Gastroesophageal sphincter (tissue), 4 donors: ENCODE data around the gene PRTFDC1. TPM values are rescaled to one million over a fixed set of nuclear protein-coding genes. Genes with fewer than 3 reads are reported as not detected.

Experiments used
- ATAC-seq: fragments of 150-250 bp; one replicate; pipeline ENCODE4 v1.9.1; 2016; ENCODE audit warnings: mild to moderate bottlenecking, moderate library complexity
- H3K27ac ChIP-seq, 4 donors: fragments of 200-600 bp; sonication (generic) in 3 of 4; 1 replicate in 3 of 4; 2 replicates in 1 of 4; pipeline ENCODE4 v1.5.1; 2016 to 2019
- H3K27me3 ChIP-seq: fragments of 200-600 bp; sonication (generic); one replicate; pipeline ENCODE4 v1.5.1; 2019
- H3K36me3 ChIP-seq, 2 donors: fragments of 200-600 bp; sonication (generic); one replicate each; pipeline ENCODE4 v1.5.1; 2019; ENCODE audit warnings: control low read depth in 1 of 2
- H3K4me1 ChIP-seq, 3 donors: fragments of 200-600 bp; sonication (generic); 1 replicate in 2 of 3; 2 replicates in 1 of 3; pipeline ENCODE4 v1.5.1; 2016 to 2019; ENCODE audit warnings: control low read depth in 2 of 3
- H3K4me3 ChIP-seq, 2 donors: fragments of 200-600 bp; sonication (generic); one replicate each; pipeline ENCODE4 v1.5.1; 2019; ENCODE audit warnings: mild to moderate bottlenecking in 1 of 2, moderate library complexity in 1 of 2
- H3K9me3 ChIP-seq, 3 donors: fragments of 200-600 bp; sonication (generic); one replicate each; pipeline ENCODE4 v1.5.1; 2017 to 2019; ENCODE audit warnings: control low read depth in 2 of 3
- CTCF ChIP-seq, 4 experiments: fragments of 200-600 bp in 2 of 4; fragments of 450-650 bp in 2 of 4; sonication (generic) in 1 of 4; IDR thresholded peaks; one replicate each; pipeline ENCODE4 v1.5.1; 2017 to 2019; ENCODE audit warnings: antibody characterized with exemption in 4 of 4, mild to moderate bottlenecking in 2 of 4, moderate library complexity in 2 of 4
- EP300 ChIP-seq: sonication (generic); formaldehyde crosslinking; IDR thresholded peaks from one replicate; pipeline ENCODE4 v1.6.1; 2017; ENCODE audit warnings: antibody characterized with exemption, mild to moderate bottlenecking
- POLR2A ChIP-seq, 2 donors: fragments of 450-650 bp; IDR thresholded peaks; one replicate each; pipeline ENCODE4 v1.6.1; 2017; ENCODE audit warnings: antibody characterized with exemption in 2 of 2, mild to moderate bottlenecking in 2 of 2, moderate library complexity in 1 of 2
- POLR2AphosphoS5 ChIP-seq: sonication (generic); formaldehyde crosslinking; IDR thresholded peaks from one replicate; pipeline ENCODE4 v1.6.1; 2017; ENCODE audit warnings: antibody characterized with exemption
- WGBS, 2 donors: methylation state at CpG; one replicate each; pipeline ENCODE4 v1.1.5; 2018; ENCODE audit warnings: low coverage in 1 of 2; 5-methylcytosine and 5-hydroxymethylcytosine counted together
- total RNA-seq, 4 donors: library from RNA; depleted of rRNA; stranded (reverse); fragments of >200 nt; gene quantifications; one replicate each; pipeline ENCODE4 v1.1.0, GENCODE V29; 2016

PRTFDC1 gene, protein sequence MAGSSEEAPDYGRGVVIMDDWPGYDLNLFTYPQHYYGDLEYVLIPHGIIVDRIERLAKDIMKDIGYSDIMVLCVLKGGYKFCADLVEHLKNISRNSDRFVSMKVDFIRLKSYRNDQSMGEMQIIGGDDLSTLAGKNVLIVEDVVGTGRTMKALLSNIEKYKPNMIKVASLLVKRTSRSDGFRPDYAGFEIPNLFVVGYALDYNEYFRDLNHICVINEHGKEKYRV
- 10 to 100 TPM in 1 of 4 donors, 1 to 10 TPM in 3; 3.2 to 14.6 (median 7.9) TPM for total RNA-seq

- TF ChIP-seq CTCF (IDR thresholded peaks at IDR 0.05) (peak in 1 of 4 experiments; percentile 55), POLR2AphosphoS5 (no peak)
These were observed at the start of gene PRTFDC1 for GRCh38 chr10:24952143-24952706. Gene PRTFDC1, minus strand, starts transcription at chr10:24952606. Its CDS starts 31 bp downstream, at chr10:24952575.

DNA sequence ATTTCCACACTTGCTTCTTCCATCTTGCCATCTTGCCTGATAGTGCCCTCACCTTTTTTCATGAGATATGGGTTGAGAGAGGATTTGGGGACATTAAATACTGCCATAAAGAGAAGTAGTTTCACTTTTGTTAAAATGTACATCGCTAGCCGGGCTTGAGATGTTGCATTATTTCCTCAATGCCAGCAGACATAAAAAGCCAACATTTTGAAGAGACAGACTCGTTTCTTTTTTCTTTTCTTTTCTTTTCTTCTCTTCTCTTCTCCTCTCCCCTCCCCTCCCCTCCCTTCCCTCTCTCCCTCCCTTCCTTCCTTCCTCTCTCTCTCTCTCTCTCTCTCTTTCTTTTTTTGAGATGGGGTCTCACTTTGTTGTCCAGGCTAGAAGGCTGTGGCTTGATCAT is 45.6 kb upstream of the PRTFDC1 start:
- H3K27me3 ChIP-seq: no peaks in the 10 kb centered on the region
- peaks cover 0 to 7% (median 0%) of the 10 kb centered on the region in 3 donors for H3K9me3 ChIP-seq
- no peak overlapping the region for H3K27ac ChIP-seq
- WGBS, 2 donors: 78 to 91% methylated on average over 3 of the region's 3 CpGs
- H3K36me3 ChIP-seq: no peaks in the 10 kb centered on the region
- H3K4me3 ChIP-seq: no peak overlapping the region
- TF ChIP-seq POLR2AphosphoS5 (no peak), POLR2A (IDR thresholded peaks at IDR 0.05) (no peak), CTCF (IDR thresholded peaks at IDR 0.05) (no peak), EP300 (no peak)
- no peak for ATAC-seq
- H3K4me1 ChIP-seq: no peaks in the 10 kb centered on the region

More at GRCh38 chr10:24952143-24952706, at the start of gene PRTFDC1:
- ATAC-seq: peak; percentile 34
- no peaks in the 10 kb centered on the region for H3K9me3 ChIP-seq
- no peaks in the 10 kb centered on the region for H3K36me3 ChIP-seq
- no peaks in the 10 kb centered on the region for H3K27me3 ChIP-seq
- H3K4me3 ChIP-seq: peak within 1 kb of the TSS; percentile 56 to 81
- WGBS, 2 donors: no CpG with 5 or more reads among the region's 56 CpGs
- H3K27ac ChIP-seq: peak within 1 kb of the TSS; percentile 3 to 88 (median 84)
- peaks cover 0 to 33% (median 8%) of the 10 kb centered on the region in 3 donors for H3K4me1 ChIP-seq

GRCh38 chr10:24995072-24995471 is 42.7 kb upstream of the PRTFDC1 start:
- Histone ChIP-seq H3K27ac (no peak overlapping the region), H3K27me3 (no peaks in the 10 kb centered on the region), H3K9me3 (no peaks in the 10 kb centered on the region), H3K4me1 (no peaks in the 10 kb centered on the region), H3K4me3 (no peak overlapping the region), H3K36me3 (no peaks in the 10 kb centered on the region)
- ATAC-seq: no peak
- TF ChIP-seq EP300 (no peak), POLR2A (IDR thresholded peaks at IDR 0.05) (no peak), CTCF (IDR thresholded peaks at IDR 0.05) (no peak), POLR2AphosphoS5 (no peak)

DNA sequence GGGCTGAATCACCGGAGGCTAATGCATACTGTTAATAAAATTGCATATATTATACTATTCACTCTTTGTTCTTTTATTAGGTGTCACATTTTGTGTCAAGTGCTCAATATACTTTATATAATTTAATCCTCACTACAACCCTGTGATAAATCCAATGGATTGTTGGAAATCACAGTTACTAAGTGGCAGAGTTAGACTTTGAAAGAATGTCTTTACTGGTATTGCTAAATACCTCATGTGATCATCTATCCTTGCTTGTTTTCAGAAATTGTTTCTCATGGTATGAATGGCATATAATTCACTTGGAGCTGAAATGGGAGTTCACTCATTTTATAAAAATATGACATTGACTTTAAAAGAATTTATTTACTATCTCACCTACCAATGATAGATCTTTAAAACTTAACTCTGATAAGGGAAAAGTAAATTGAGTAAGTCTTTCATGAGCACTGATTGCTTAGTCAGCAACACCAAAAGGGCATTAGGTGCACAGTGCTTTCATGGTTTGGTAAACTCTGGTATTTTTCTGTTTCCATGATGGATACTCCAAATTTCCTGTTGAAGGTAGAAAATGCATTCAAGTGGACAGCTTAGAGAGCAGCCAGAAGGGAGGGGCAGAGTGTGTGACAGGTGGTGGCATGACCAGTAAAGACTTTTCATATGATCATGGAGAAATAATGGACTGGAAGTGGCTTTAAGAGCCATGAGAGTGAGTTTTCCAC is 41.0 kb upstream of the PRTFDC1 start:
- no peaks in the 10 kb centered on the region for H3K4me1 ChIP-seq

DNA sequence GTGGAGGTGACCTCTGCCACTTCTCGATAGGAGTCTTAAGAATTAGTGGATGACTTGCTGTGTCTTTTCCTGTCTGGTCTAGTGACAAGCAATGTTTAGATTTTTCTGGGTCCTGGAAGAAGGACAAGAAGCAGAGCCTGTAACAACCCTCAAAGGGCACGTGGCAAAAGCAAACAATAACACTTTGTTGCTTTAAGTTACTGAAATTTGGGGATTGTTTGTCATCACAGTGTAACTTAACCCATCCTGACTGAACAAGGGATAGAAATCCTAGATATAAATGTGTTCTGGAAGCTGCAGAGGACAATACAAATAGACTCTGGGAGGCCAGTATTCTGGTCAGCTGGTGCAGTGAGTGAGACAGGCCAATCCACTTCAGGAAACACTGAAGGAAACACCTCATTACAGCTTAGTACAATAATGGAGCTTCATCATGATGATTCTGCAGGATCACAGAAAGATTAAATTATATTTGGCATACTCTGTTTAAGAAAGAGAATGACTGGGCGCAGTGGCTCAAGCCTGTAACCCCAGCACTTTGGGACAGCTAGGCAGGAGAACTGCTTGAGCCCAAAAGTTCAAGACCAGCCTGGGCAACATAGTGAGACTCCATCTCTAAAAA is 40.2 kb upstream of the PRTFDC1 start:
- ATAC-seq: no peak
- WGBS, 2 donors: 63 to 67% methylated on average over 2 to 3 of the region's 3 CpGs

More for the DNA sequence above, 41.0 kb upstream of the PRTFDC1 start:
- H3K36me3 ChIP-seq: no peaks in the 10 kb centered on the region
- H3K27ac ChIP-seq: no peak overlapping the region
- no peaks in the 10 kb centered on the region for H3K9me3 ChIP-seq
- WGBS, 2 donors: 86 to 100% methylated on average over 1 of the region's 1 CpG
- H3K27me3 ChIP-seq: no peaks in the 10 kb centered on the region
- no peak for TF ChIP-seq EP300
- no peak overlapping the region for H3K4me3 ChIP-seq
- ATAC-seq: no peak

More for the DNA sequence above, 40.2 kb upstream of the PRTFDC1 start:
- Histone ChIP-seq H3K4me1 (no peaks in the 10 kb centered on the region), H3K9me3 (no peaks in the 10 kb centered on the region), H3K27ac (no peak overlapping the region), H3K27me3 (no peaks in the 10 kb centered on the region), H3K4me3 (no peak overlapping the region), H3K36me3 (no peaks in the 10 kb centered on the region)
- TF ChIP-seq POLR2AphosphoS5: no peak
